H9 (cell line): Measurements from ENCODE around the gene MRPS5. TPM values are rescaled to one million over a fixed set of nuclear protein-coding genes. Genes with fewer than 3 reads are reported as not detected.

Source experiments
- DNase-seq: peaks from one replicate; pipeline ENCODE4 v3.0.0-alpha.2; 2017
- H2AFZ ChIP-seq: one replicate; pipeline ENCODE4 v1.6.1; 2013; ENCODE audit warnings: mild to moderate bottlenecking, low read length, control low read depth, moderate library complexity
- H2AK5ac ChIP-seq: 2 replicates; pipeline ENCODE4 v1.6.1; 2013; ENCODE audit warnings: low read length, control low read depth, mixed read lengths; ENCODE audit not compliant: insufficient read length
- H2BK120ac ChIP-seq: one replicate; pipeline ENCODE4 v1.6.1; 2013; ENCODE audit warnings: low read depth, mild to moderate bottlenecking, low read length, control low read depth, inconsistent platforms; ENCODE audit not compliant: poor library complexity, severe bottlenecking
- H2BK12ac ChIP-seq: 2 replicates; pipeline ENCODE4 v1.6.1; 2013; ENCODE audit warnings: low read length, control low read depth, mixed read lengths, low read depth; ENCODE audit not compliant: insufficient read length
- H2BK15ac ChIP-seq: 2 replicates; pipeline ENCODE4 v1.6.1; 2013; ENCODE audit warnings: low read depth, low read length, control low read depth
- H2BK20ac ChIP-seq: one replicate; pipeline ENCODE4 v1.6.1; 2013; ENCODE audit warnings: low read depth, mild to moderate bottlenecking, low read length, control low read depth, inconsistent platforms; ENCODE audit not compliant: poor library complexity, severe bottlenecking
- H2BK5ac ChIP-seq: 2 replicates; pipeline ENCODE4 v1.6.1; 2013; ENCODE audit warnings: low read length, control low read depth, mixed read lengths; ENCODE audit not compliant: insufficient read length
- H3K14ac ChIP-seq: 2 replicates; pipeline ENCODE4 v1.6.1; 2013; ENCODE audit warnings: low read length, control low read depth; ENCODE audit not compliant: insufficient read depth
- H3K18ac ChIP-seq: 2 replicates; pipeline ENCODE4 v1.6.1; 2013; ENCODE audit warnings: low read depth, mild to moderate bottlenecking, mixed read lengths, low read length, control low read depth; ENCODE audit not compliant: insufficient read length
- H3K23ac ChIP-seq: 2 replicates; pipeline ENCODE4 v1.6.1; 2013; ENCODE audit warnings: low read length, control low read depth, mixed read lengths, low read depth; ENCODE audit not compliant: insufficient read length
- H3K23me2 ChIP-seq: 2 replicates; pipeline ENCODE4 v1.6.1; 2013; ENCODE audit warnings: low read depth, mild to moderate bottlenecking, mixed read lengths, low read length, control low read depth; ENCODE audit not compliant: insufficient read length, poor library complexity, severe bottlenecking
- H3K27ac ChIP-seq: 2 replicates; pipeline ENCODE4 v1.5.1; 2013; ENCODE audit warnings: low read length, control low read depth, mixed read lengths, low read depth; ENCODE audit not compliant: insufficient read length
- H3K27me3 ChIP-seq: 2 replicates; pipeline ENCODE4 v1.6.1; 2013; ENCODE audit warnings: low read length, control low read depth, inconsistent platforms; ENCODE audit not compliant: insufficient read depth
- H3K4ac ChIP-seq: 2 replicates; pipeline ENCODE4 v1.6.1; 2013; ENCODE audit warnings: low read depth, mild to moderate bottlenecking, control low read depth, inconsistent platforms, low read length, moderate library complexity
- H3K4me1 ChIP-seq: 2 replicates; pipeline ENCODE4 v1.6.1; 2013; ENCODE audit warnings: low read length, control low read depth, inconsistent platforms; ENCODE audit not compliant: insufficient read depth
- H3K4me2 ChIP-seq: 2 replicates; pipeline ENCODE4 v1.6.1; 2013; ENCODE audit warnings: low read length, control low read depth, mixed read lengths; ENCODE audit not compliant: insufficient read length, insufficient read depth
- H3K56ac ChIP-seq: 2 replicates; pipeline ENCODE4 v1.6.1; 2013; ENCODE audit warnings: low read depth, mild to moderate bottlenecking, mixed read lengths, low read length, control low read depth; ENCODE audit not compliant: insufficient read length
- H3K79me1 ChIP-seq: 2 replicates; pipeline ENCODE4 v1.6.1; 2013; ENCODE audit warnings: low read depth, mild to moderate bottlenecking, moderate library complexity, low read length, control low read depth, inconsistent platforms; ENCODE audit not compliant: insufficient read depth, poor library complexity, severe bottlenecking
- H3K79me2 ChIP-seq: 2 replicates; pipeline ENCODE4 v1.6.1; 2013; ENCODE audit warnings: low read length, control low read depth, inconsistent platforms; ENCODE audit not compliant: insufficient read depth
- H3K9ac ChIP-seq: 2 replicates; pipeline ENCODE4 v1.6.1; 2013; ENCODE audit warnings: low read length, control low read depth, mixed read lengths; ENCODE audit not compliant: insufficient read length; ENCODE audit errors: extremely low read depth
- H3K9me3 ChIP-seq: one replicate; pipeline ENCODE4 v1.6.1; 2013; ENCODE audit warnings: low read depth, low read length, inconsistent platforms; ENCODE audit not compliant: control insufficient read depth
- H3T11ph ChIP-seq: one replicate; pipeline ENCODE4 v1.6.1; 2013; ENCODE audit warnings: mild to moderate bottlenecking, low read length, control low read depth, inconsistent platforms
- H4K20me1 ChIP-seq: one replicate; pipeline ENCODE4 v1.6.1; 2013; ENCODE audit not compliant: control insufficient read depth, insufficient read length, insufficient read depth
- H4K5ac ChIP-seq: 2 replicates; pipeline ENCODE4 v1.6.1; 2013; ENCODE audit warnings: low read depth, mild to moderate bottlenecking, mixed read lengths, low read length, control low read depth; ENCODE audit not compliant: insufficient read length
- H4K8ac ChIP-seq: replicated peaks from 2 replicates; pipeline ENCODE4 v1.6.1; 2013; ENCODE audit warnings: low read length, control low read depth, mixed read lengths, low read depth; ENCODE audit not compliant: insufficient read length
- H4K91ac ChIP-seq: 2 replicates; pipeline ENCODE4 v1.6.1; 2013; ENCODE audit warnings: low read depth, mild to moderate bottlenecking, moderate library complexity, mixed read lengths, low read length, control low read depth; ENCODE audit not compliant: insufficient read length
- H3K27ac Mint-ChIP-seq, 3 experiments: 2 replicates in 2 of 3; 3 replicates in 1 of 3; pipeline ENCODE4 v1.8.0; 2020 to 2021; ENCODE audit warnings: mixed read lengths in 3 of 3, mild to moderate bottlenecking in 1 of 3, moderate library complexity in 1 of 3
- H3K27me3 Mint-ChIP-seq: 2 replicates; pipeline ENCODE4 v1.8.0; 2021; ENCODE audit warnings: low read depth, mild to moderate bottlenecking, moderate library complexity, mixed read lengths
- H3K36me3 Mint-ChIP-seq, 3 experiments: 2 replicates in 2 of 3; 3 replicates in 1 of 3; pipeline ENCODE4 v1.8.0; 2020 to 2021; ENCODE audit warnings: low read depth in 3 of 3, mixed read lengths in 3 of 3; ENCODE audit not compliant: insufficient read depth in 1 of 3
- H3K4me1 Mint-ChIP-seq, 2 experiments: 2 replicates each; pipeline ENCODE4 v1.8.0; 2020; ENCODE audit warnings: mixed read lengths in 2 of 2
- H3K4me3 Mint-ChIP-seq, 2 experiments: 2 replicates in 1 of 2; 3 replicates in 1 of 2; pipeline ENCODE4 v1.8.0; 2020 to 2021; ENCODE audit warnings: mild to moderate bottlenecking in 2 of 2, mixed read lengths in 2 of 2, moderate library complexity in 1 of 2
- H3K9me3 Mint-ChIP-seq, 2 experiments: 2 replicates in 1 of 2; 3 replicates in 1 of 2; pipeline ENCODE4 v1.8.0; 2020; ENCODE audit warnings: mild to moderate bottlenecking in 2 of 2, mixed read lengths in 2 of 2, moderate library complexity in 1 of 2
- WGBS: extraction: QIAGEN DNeasy Blood & Tissue Kit; methylation state at CpG from one replicate; pipeline ENCODE4 v1.1.7; 2013; ENCODE audit warnings: missing lambda C conversion rate, low lambda C conversion rate, mixed read lengths; ENCODE audit not compliant: insufficient read length; ENCODE audit errors: extremely low coverage; 5-methylcytosine and 5-hydroxymethylcytosine counted together
- total RNA-seq: library from RNA; stranded (reverse); gene quantifications from 2 replicates; pipeline ENCODE4 v1.2.1, GENCODE V29; 2021
- TF ChIP-seq, protein P1 (sequence below): fragments of 200-600 bp; sonication (generic); conservative IDR thresholded peaks from 3 replicates; pipeline ENCODE4 v1.8.0; 2021; ENCODE audit warnings: antibody characterized with exemption, mild to moderate bottlenecking

Gene MRPS5
- total RNA-seq, 1 experiment from 2014 or later = 50.9 TPM

- Mint-ChIP-seq H3K27me3 (peaks cover 57% of the 10 kb centered on the region), H3K4me1 (peaks cover 7 to 9% of the 10 kb centered on the region in 2 experiments; a peak in 3 of 4 replicates), H3K9me3 (peaks cover 22 to 30% of the 10 kb centered on the region in 2 experiments), H3K36me3 (peaks cover 0 to 2% (median 0%) of the 10 kb centered on the region in 3 experiments; a peak in 2 of 7 replicates), H3K4me3 (no peak overlapping the region), H3K27ac (no peak overlapping the region)
- Histone ChIP-seq H4K91ac (no peak overlapping the region), H2AFZ (no peak overlapping the region), H3K79me1 (no peaks in the 10 kb centered on the region), H3T11ph (no peak overlapping the region), H3K4ac (no peak overlapping the region), H2BK20ac (no peak overlapping the region), H3K23ac (no peak overlapping the region), H3K79me2 (no peaks in the 10 kb centered on the region), H2BK5ac (no peak overlapping the region), H3K27me3 (no peaks in the 10 kb centered on the region), H3K4me1 (no peaks in the 10 kb centered on the region), H2BK15ac (no peak overlapping the region), H3K9ac (no peak overlapping the region), H2BK12ac (no peak overlapping the region), H2AK5ac (no peak overlapping the region), H3K56ac (no peak overlapping the region), H3K4me2 (no peak overlapping the region), H3K23me2 (no peaks in the 10 kb centered on the region), H3K9me3 (no peaks in the 10 kb centered on the region), H3K18ac (no peak overlapping the region), H4K20me1 (no peaks in the 10 kb centered on the region), H4K5ac (no peak overlapping the region), H4K8ac (no peak overlapping the region), H3K14ac (no peak overlapping the region), H2BK120ac (no peak overlapping the region), H3K27ac (no peak overlapping the region)
- TF ChIP-seq, protein P1, sequence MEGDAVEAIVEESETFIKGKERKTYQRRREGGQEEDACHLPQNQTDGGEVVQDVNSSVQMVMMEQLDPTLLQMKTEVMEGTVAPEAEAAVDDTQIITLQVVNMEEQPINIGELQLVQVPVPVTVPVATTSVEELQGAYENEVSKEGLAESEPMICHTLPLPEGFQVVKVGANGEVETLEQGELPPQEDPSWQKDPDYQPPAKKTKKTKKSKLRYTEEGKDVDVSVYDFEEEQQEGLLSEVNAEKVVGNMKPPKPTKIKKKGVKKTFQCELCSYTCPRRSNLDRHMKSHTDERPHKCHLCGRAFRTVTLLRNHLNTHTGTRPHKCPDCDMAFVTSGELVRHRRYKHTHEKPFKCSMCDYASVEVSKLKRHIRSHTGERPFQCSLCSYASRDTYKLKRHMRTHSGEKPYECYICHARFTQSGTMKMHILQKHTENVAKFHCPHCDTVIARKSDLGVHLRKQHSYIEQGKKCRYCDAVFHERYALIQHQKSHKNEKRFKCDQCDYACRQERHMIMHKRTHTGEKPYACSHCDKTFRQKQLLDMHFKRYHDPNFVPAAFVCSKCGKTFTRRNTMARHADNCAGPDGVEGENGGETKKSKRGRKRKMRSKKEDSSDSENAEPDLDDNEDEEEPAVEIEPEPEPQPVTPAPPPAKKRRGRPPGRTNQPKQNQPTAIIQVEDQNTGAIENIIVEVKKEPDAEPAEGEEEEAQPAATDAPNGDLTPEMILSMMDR = no peak; the same call in 2 of the 3 replicates
- no CpG with 5 or more reads among the region's 6 CpGs for WGBS
- DNase-seq = no peak
Measured at GRCh38 chr2:95040426-95040825, 81.2 kb downstream of the MRPS5 start.
